GM21619 (cell line): ENCODE measurements around the gene TMCO2.

Experiments used
- ATAC-seq: cut with Tn5 transposase; IDR thresholded peaks from one replicate; pipeline ENCODE4 v1.9.1; 2021; ENCODE audit not compliant: unreplicated experiment

Gene TMCO2

GRCh38 chr1:40257688-40258444, 10.1 kb downstream of the TMCO2 start, which contains the start of gene ZMPSTE24:
TSS of gene ZMPSTE24 (plus strand) at chr1:40258236. CDS start at chr1:40258272, 36 bp downstream.
- peak; percentile 87 for ATAC-seq

DNA sequence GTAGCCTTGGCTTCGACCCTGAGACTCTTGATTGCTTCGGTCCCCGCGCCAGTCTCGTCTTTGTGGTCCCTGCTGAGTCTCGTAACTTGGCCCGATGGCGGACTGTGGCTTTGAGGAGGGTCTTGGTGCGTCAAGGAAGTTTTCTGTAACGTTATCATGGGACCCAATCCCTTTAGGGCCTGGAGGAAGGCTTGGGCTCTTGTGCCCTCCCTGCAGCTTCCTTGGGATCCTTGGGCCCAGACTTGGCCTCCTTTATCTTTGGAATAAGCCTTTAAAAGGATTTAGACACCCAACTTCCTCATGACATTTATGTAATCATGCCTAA, 10.7 kb downstream of the TMCO2 start:
- no peak for ATAC-seq

GRCh38 chr1:40264354-40264781, 16.6 kb downstream of the TMCO2 start:
- ATAC-seq = no peak

DNA sequence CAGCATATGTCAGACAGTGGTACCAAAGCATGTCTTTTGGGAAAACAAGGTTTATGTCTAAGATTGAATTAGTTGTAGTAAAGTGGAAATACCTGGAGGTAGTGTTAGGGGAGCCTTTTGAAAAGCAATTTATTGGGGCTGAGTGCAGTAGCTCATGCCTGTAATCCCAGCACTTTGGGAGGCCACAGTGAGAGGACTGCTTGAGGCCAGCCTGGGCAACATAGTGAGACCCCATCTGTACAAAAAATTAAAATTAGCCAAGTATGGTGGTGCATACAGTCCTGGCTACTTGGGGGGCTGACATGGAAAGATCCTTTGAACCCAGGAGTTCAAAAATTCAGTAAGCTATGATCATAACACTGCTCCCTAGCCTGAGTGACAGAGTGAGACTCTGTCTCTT, 17.6 kb downstream of the TMCO2 start:
- no peak for ATAC-seq

DNA sequence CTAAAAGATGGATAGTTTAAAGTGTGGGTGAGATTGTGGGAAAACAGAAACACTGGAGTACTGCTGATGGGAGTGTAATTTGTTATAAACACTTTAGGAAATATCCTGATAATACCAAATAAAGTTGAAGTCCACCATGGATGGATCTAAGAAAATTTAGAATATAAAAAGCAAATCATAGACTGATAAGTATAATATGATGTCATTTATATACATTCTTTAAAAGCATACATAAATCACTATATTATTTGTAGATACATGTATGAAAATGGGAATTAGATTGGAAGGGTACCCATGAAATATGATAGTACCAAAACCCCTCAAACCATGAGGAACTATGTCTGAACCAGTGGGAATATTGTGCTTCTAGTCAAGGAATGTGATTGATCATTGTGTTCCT, 18.2 kb downstream of the TMCO2 start:
- no peak for ATAC-seq

GRCh38 chr1:40266786-40267535, 19.2 kb downstream of the TMCO2 start:
- ATAC-seq = no peak

DNA sequence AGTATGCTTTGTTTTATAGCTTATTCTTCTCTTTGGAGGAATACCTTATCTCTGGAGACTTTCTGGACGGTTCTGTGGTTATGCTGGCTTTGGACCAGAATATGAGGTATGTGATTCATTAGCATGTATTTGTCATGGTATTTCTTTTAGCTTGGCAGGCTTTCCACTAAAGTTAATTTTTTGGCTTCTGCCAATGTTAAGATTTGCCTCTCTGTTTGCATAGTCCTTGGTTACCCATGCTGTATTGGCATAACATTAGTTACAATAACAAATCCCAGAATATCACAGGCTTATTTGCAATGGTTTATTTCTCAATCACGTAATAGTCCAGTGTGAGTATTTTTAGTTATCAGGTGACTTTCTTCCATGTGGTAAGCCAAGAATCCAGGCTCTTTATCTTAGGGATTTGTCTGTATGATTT, 20.0 kb downstream of the TMCO2 start:
- ATAC-seq = no peak

DNA sequence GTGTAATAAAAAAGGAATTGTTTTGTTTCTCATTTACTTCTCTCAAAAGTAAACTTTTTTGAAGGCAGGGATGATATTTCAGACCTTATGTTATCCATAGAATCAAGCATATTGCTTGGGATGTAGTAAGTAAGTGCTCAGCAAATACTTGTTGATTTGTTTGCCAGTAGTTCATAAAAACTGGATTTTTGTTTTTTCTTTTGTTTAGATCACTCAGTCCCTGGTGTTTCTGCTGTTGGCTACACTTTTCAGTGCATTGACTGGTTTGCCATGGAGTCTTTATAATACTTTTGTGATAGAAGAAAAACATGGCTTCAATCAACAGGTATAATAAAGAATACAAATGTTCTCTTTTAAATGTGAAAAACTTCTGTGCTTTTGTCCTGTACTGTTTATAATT, 20.5 kb downstream of the TMCO2 start:
- no peak for ATAC-seq

GRCh38 chr1:40270152-40270834, 22.6 kb downstream of the TMCO2 start:
- no peak for ATAC-seq

- no peak for ATAC-seq
Observed at GRCh38 chr1:40272653-40273213, 25.0 kb downstream of the TMCO2 start.

GRCh38 chr1:40273547-40274166, 25.9 kb downstream of the TMCO2 start:
- ATAC-seq = no peak

GRCh38 chr1:40274331-40274730, 26.6 kb downstream of the TMCO2 start:
- ATAC-seq = no peak

DNA sequence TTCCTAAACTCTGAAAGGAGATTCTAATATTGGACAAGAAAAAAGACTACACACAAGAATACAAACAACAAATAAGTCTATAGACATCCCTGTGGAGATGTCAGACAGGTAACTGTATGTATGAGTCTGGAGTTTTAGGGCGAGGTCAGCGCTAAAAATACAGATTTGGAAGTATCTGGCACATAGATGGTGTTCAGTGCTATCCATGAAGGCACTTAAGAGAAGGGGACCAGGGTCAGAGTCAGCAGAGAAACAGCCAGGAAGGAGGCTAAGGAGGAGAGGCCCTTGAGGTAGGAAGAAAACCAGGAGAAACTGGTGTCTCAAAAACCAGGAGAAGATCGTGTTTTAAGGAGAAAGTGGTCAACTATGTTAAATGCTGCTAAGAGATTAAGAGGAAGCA, 28.4 kb downstream of the TMCO2 start:
- ATAC-seq = no peak

- ATAC-seq = no peak
Observed at GRCh38 chr1:40281853-40282252, 34.1 kb downstream of the TMCO2 start.

DNA sequence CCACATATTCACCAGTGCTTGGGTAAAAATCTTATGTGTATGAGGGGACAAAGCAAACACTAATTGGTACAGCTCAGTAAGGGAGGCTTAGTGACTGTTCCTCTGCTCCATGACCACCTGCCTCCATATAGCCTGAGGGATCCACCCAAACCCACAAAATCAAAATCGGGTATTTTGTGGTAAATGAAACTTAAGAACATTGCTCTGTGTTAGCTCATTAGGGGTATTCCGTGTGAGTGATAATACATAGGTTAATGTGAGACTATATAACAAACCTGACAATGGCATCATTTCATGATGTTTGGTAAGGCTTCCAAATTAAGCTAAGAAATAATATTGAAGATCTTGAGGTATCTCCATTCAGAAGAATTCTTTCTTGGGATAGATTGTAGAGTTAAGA, 43.6 kb downstream of the TMCO2 start:
- no peak for ATAC-seq

DNA sequence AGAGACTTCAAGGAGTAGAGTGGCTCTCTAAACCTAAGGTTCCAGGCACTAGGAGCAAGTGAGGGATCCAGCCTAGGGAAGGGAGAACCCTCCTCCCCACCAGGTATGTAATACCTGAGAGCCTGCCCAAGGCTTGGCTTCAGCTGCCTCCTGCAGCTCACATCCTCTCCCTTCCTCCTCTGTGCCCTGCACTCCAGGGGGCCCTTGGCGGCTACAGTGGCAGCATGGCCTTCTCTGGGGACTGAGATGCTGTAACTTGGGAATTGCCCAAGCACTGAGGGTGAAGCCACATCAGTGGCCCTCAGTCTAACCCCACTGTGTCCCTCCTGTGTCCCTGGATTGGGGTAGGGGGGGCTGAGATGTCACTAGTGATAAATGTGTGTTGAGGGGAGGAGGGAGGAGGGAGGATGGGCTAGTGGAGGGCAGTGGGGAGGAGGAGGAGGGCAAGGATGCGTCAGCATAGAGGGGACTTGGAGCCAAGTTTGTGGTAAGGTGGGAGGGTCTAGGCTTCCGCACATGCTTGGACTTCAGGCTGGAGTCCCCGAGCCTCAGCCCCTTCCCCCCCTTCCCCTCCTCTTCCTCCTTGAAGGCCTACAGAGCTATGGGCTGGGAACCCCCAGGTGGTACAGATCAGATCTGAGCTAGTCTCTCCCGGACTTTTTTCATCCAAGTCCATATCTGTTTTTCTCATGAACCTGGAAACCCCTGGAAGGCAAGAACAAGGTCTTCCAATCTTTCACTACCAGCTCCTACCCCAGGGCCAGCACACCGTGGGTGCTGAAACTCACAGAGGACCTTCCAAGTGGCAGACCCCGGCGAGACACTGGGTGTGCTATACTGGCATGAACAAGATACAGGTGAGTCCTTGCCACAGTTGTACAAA, 51.9 kb downstream of the TMCO2 start:
- ATAC-seq = no peak

DNA sequence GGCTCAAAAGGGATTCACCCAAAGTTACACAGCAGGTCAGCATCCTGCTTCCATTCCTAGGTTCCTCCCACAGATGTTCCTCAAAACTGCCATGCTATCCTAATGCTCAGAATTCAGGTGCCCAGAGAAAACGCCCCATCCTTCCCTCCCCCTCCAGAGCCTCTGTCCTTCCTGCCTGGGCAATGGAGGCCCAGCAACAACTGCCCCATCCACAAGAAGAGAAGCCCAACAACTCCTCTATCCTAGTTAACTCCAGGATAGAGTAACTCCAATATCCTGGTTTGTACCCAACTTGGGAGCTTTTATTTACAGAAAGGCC, 52.5 kb downstream of the TMCO2 start:
- ATAC-seq = no peak

GRCh38 chr1:40300651-40301050, 52.9 kb downstream of the TMCO2 start:
- no peak for ATAC-seq

DNA sequence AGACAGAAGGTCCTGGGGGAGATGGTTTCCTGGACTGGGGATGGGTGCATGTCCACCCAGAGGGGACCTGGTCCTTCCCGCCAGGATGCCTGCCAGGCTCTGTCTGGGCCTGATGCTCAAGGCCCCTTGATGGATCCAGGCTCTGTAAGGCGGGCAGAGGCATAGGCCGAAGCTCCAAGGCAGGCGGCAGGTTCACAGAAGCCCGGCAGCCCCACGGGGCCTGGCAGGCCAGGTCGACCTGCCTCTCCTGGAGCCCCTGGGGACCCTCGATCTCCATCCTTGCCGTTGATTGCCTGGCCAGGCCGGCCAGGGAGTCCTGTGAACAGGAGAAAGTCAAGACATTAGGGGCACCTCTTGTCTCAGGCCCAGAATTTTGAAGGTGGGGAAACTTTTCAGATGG, 53.3 kb downstream of the TMCO2 start:
- ATAC-seq = no peak
